Parathyroid adenoma (tissue), 2 donors: ENCODE measurements around the gene GALNT16.

Experiments
- H2AFZ ChIP-seq: fragments of 300-600 bp; sonication (generic); one replicate; pipeline ENCODE4 v1.7.0; 2017; ENCODE audit warnings: antibody characterized with exemption, mild to moderate bottlenecking
- H3K27ac ChIP-seq: fragments of 300-600 bp; sonication (generic); one replicate; pipeline ENCODE4 v1.7.0; 2017
- H3K27me3 ChIP-seq: fragments of 300-600 bp; sonication (generic); one replicate; pipeline ENCODE4 v1.7.0; 2017; ENCODE audit warnings: low read length; ENCODE audit not compliant: control insufficient read depth, insufficient read depth
- H3K36me3 ChIP-seq: fragments of 300-600 bp; sonication (generic); one replicate; pipeline ENCODE4 v1.7.0; 2017; ENCODE audit warnings: low read length; ENCODE audit not compliant: control insufficient read depth, insufficient read depth
- H3K4me1 ChIP-seq: fragments of 300-600 bp; sonication (generic); one replicate; pipeline ENCODE4 v1.7.0; 2017; ENCODE audit warnings: control low read depth
- H3K4me2 ChIP-seq: fragments of 300-600 bp; sonication (generic); one replicate; pipeline ENCODE4 v1.7.0; 2017; ENCODE audit warnings: low read length
- H3K4me3 ChIP-seq: fragments of 300-600 bp; sonication (generic); one replicate; pipeline ENCODE4 v1.7.0; 2017; ENCODE audit warnings: low read depth, low read length
- H3K79me2 ChIP-seq: fragments of 300-600 bp; sonication (generic); one replicate; pipeline ENCODE4 v1.7.0; 2017; ENCODE audit warnings: control low read depth
- H3K9ac ChIP-seq: fragments of 300-600 bp; sonication (generic); one replicate; pipeline ENCODE4 v1.7.0; 2017; ENCODE audit warnings: mild to moderate bottlenecking
- H3K9me3 ChIP-seq: fragments of 300-600 bp; sonication (generic); one replicate; pipeline ENCODE4 v1.7.0; 2017; ENCODE audit warnings: low read length; ENCODE audit not compliant: control insufficient read depth
- CTCF ChIP-seq: fragments of 300-600 bp; sonication (generic); IDR thresholded peaks from one replicate; pipeline ENCODE4 v1.7.0; 2017; ENCODE audit warnings: antibody characterized with exemption, mild to moderate bottlenecking
- donor health status: primary hyperparathyroidism.

Gene GALNT16

GRCh38 chr14:69242311-69243224 lies 17.4 kb upstream of the GALNT16 start:
- Histone ChIP-seq H2AFZ (no peak overlapping the region), H3K36me3 (no peaks in the 10 kb centered on the region), H3K27ac (no peak overlapping the region), H3K4me3 (no peak overlapping the region), H3K27me3 (no peaks in the 10 kb centered on the region), H3K9me3 (no peaks in the 10 kb centered on the region), H3K9ac (no peak overlapping the region), H3K79me2 (no peaks in the 10 kb centered on the region), H3K4me1 (no peaks in the 10 kb centered on the region), H3K4me2 (no peak overlapping the region)
- peak; percentile 80 for TF ChIP-seq CTCF

- no peak for TF ChIP-seq CTCF
- H3K9ac ChIP-seq, result no peak overlapping the region
- no peak overlapping the region for H3K4me2 ChIP-seq
- H3K4me3 ChIP-seq, result no peak overlapping the region
- no peaks in the 10 kb centered on the region for H3K79me2 ChIP-seq
- no peaks in the 10 kb centered on the region for H3K4me1 ChIP-seq
- H3K9me3 ChIP-seq, result no peaks in the 10 kb centered on the region
- no peak overlapping the region for H2AFZ ChIP-seq
- no peaks in the 10 kb centered on the region for H3K27me3 ChIP-seq
- H3K36me3 ChIP-seq, result no peaks in the 10 kb centered on the region
- no peak overlapping the region for H3K27ac ChIP-seq
Measured at GRCh38 chr14:69244946-69245345, 15.0 kb upstream of the GALNT16 start.

GRCh38 chr14:69246331-69246730 lies 13.6 kb upstream of the GALNT16 start:
- H2AFZ ChIP-seq, result no peak overlapping the region
- H3K9me3 ChIP-seq, result no peaks in the 10 kb centered on the region
- H3K4me2 ChIP-seq, result no peak overlapping the region
- no peaks in the 10 kb centered on the region for H3K36me3 ChIP-seq
- H3K79me2 ChIP-seq, result no peaks in the 10 kb centered on the region
- no peaks in the 10 kb centered on the region for H3K4me1 ChIP-seq
- TF ChIP-seq CTCF, result no peak
- H3K27ac ChIP-seq, result no peak overlapping the region
- no peak overlapping the region for H3K4me3 ChIP-seq
- H3K9ac ChIP-seq, result no peak overlapping the region
- H3K27me3 ChIP-seq, result no peaks in the 10 kb centered on the region

- H3K9ac ChIP-seq, result no peak overlapping the region
- no peaks in the 10 kb centered on the region for H3K27me3 ChIP-seq
- no peaks in the 10 kb centered on the region for H3K79me2 ChIP-seq
- H2AFZ ChIP-seq, result no peak overlapping the region
- no peak overlapping the region for H3K4me3 ChIP-seq
- peak; percentile 8 for TF ChIP-seq CTCF
- H3K4me2 ChIP-seq, result no peak overlapping the region
- no peaks in the 10 kb centered on the region for H3K4me1 ChIP-seq
- no peak overlapping the region for H3K27ac ChIP-seq
- H3K9me3 ChIP-seq, result no peaks in the 10 kb centered on the region
- no peaks in the 10 kb centered on the region for H3K36me3 ChIP-seq
Measured at GRCh38 chr14:69247676-69248440, 12.1 kb upstream of the GALNT16 start.
